Lung (tissue), 12 donors: ENCODE data around the gene SEM1. TPM values are rescaled to one million over a fixed set of nuclear protein-coding genes. Genes with fewer than 3 reads are reported as not detected.

Source experiments
- ATAC-seq: fragments of 200-7000 bp; cut with Tn5 transposase; one replicate; pipeline ENCODE4 v1.9.1; 2020; ENCODE audit warnings: moderate number of reproducible peaks; ENCODE audit not compliant: insufficient read depth, low FRiP score
- DNase-seq, 3 donors: peaks; one replicate each; pipeline ENCODE4 v3.0.0-alpha.2; 2013 to 2017
- H3K27ac ChIP-seq, 2 donors: one replicate each; pipeline ENCODE4 v1.5.1; 2013; ENCODE audit warnings: mild to moderate bottlenecking in 2 of 2, moderate library complexity in 2 of 2, control low read depth in 1 of 2, inconsistent platforms in 1 of 2, low read depth in 1 of 2, low read length in 1 of 2
- H3K27me3 ChIP-seq, 3 donors: one replicate each; pipeline ENCODE4 v1.5.1; 2013; ENCODE audit warnings: low read length in 2 of 3; ENCODE audit not compliant: control insufficient read depth in 3 of 3, insufficient read depth in 3 of 3
- H3K36me3 ChIP-seq, 4 donors: one replicate each; pipeline ENCODE4 v1.5.1; 2013; ENCODE audit warnings: low read length in 4 of 4, mild to moderate bottlenecking in 1 of 4, moderate library complexity in 1 of 4; ENCODE audit not compliant: control insufficient read depth in 4 of 4, insufficient read depth in 4 of 4
- H3K4me1 ChIP-seq, 5 donors: one replicate each; pipeline ENCODE4 v1.5.1; 2013; ENCODE audit warnings: low read length in 5 of 5, mild to moderate bottlenecking in 2 of 5, moderate library complexity in 1 of 5; ENCODE audit not compliant: control insufficient read depth in 5 of 5, insufficient read depth in 5 of 5
- H3K4me3 ChIP-seq: one replicate; pipeline ENCODE4 v1.5.1; 2013; ENCODE audit warnings: mild to moderate bottlenecking, control low read depth, moderate library complexity
- H3K9ac ChIP-seq, 2 donors: one replicate each; pipeline ENCODE4 v1.5.1; 2013; ENCODE audit warnings: low read length in 2 of 2, control low read depth in 1 of 2; ENCODE audit not compliant: insufficient read depth in 1 of 2
- H3K9me3 ChIP-seq, 4 donors: one replicate each; pipeline ENCODE4 v1.5.1; 2013; ENCODE audit warnings: low read length in 3 of 4, mild to moderate bottlenecking in 1 of 4, moderate library complexity in 1 of 4; ENCODE audit not compliant: control insufficient read depth in 4 of 4, insufficient read depth in 3 of 4
- CTCF ChIP-seq: IDR thresholded peaks from 2 replicates; pipeline ENCODE4 v1.5.1; 2012; ENCODE audit warnings: mild to moderate bottlenecking; ENCODE audit errors: control extremely low read depth, extremely low read depth
- WGBS, 2 donors: extraction: QIAGEN DNeasy Blood & Tissue Kit; methylation state at CpG; one replicate each; pipeline ENCODE4 v1.1.7; 2013; 5-methylcytosine and 5-hydroxymethylcytosine counted together
- polyA plus RNA-seq, 2 donors: library from polyadenylated mRNA; stranded (reverse); fragments of 200-250 nt; gene quantifications; one replicate each; pipeline ENCODE4 v1.2.1, GENCODE V29; 2013
- total RNA-seq, 2 donors: library from RNA; depleted of rRNA in 1 of 2; stranded (reverse); fragments of >200 nt in 1 of 2; gene quantifications; one replicate each; pipeline ENCODE4 v1.2.1, GENCODE V29; 2014 to 2021
- donor health status: control.
- donor health status: control.
- donor health status: Bipolar disorder and iron deficiency.
- donor health status: healthy.
- donor health status: DM: yes; HTN: yes; CAD: no.

The SEM1 gene
- total and polyA plus RNA-seq, 4 donors, result 47.0 to 190 (median 64.0) TPM

- no peaks in the 10 kb centered on the region for H3K36me3 ChIP-seq
- peaks cover 2 to 15% (median 4%) of the 10 kb centered on the region in 3 donors for H3K27me3 ChIP-seq
- TF ChIP-seq CTCF, result no peak
- H3K4me3 ChIP-seq, result no peak overlapping the region
- H3K4me1 ChIP-seq, result no peaks in the 10 kb centered on the region
- ATAC-seq (no peak), DNase-seq (no peak)
- no peaks in the 10 kb centered on the region for H3K9me3 ChIP-seq
- no peak overlapping the region for H3K27ac ChIP-seq
- H3K9ac ChIP-seq, result no peak overlapping the region
- WGBS, 2 donors, result 63 to 67% methylated on average over 3 of the region's 3 CpGs
These were observed 28.0 kb upstream of the SEM1 start for GRCh38 chr7:96737545-96738050.

- WGBS, 2 donors, result 69 to 77% methylated on average over 2 of the region's 2 CpGs
These were observed 24.7 kb upstream of the SEM1 start for GRCh38 chr7:96734343-96734742.

GRCh38 chr7:96729820-96730219 lies 20.2 kb upstream of the SEM1 start:
- Histone ChIP-seq H3K27ac (no peak overlapping the region), H3K4me3 (no peak overlapping the region), H3K9ac (no peak overlapping the region), H3K27me3 (no peaks in the 10 kb centered on the region), H3K36me3 (no peaks in the 10 kb centered on the region), H3K9me3 (no peaks in the 10 kb centered on the region), H3K4me1 (no peaks in the 10 kb centered on the region)
- no peak for TF ChIP-seq CTCF
- ATAC-seq (no peak), DNase-seq (no peak)
- WGBS, 2 donors, result 73 to 81% methylated on average over 2 of the region's 2 CpGs

More at GRCh38 chr7:96734343-96734742, 24.7 kb upstream of the SEM1 start:
- no peak overlapping the region for H3K27ac ChIP-seq
- DNase-seq, result no peak
- peaks cover 1 to 4% (median 2%) of the 10 kb centered on the region in 3 donors for H3K27me3 ChIP-seq
- ATAC-seq, result no peak
- H3K4me1 ChIP-seq, result no peaks in the 10 kb centered on the region
- no peak for TF ChIP-seq CTCF
- H3K4me3 ChIP-seq, result no peak overlapping the region
- no peaks in the 10 kb centered on the region for H3K36me3 ChIP-seq
- no peak overlapping the region for H3K9ac ChIP-seq
- no peaks in the 10 kb centered on the region for H3K9me3 ChIP-seq

GRCh38 chr7:96728139-96728538 lies 18.5 kb upstream of the SEM1 start:
- Histone ChIP-seq H3K4me1 (no peaks in the 10 kb centered on the region), H3K9ac (no peak overlapping the region), H3K4me3 (no peak overlapping the region), H3K27me3 (no peaks in the 10 kb centered on the region), H3K9me3 (no peaks in the 10 kb centered on the region), H3K27ac (no peak overlapping the region), H3K36me3 (no peaks in the 10 kb centered on the region)
- DNase-seq (no peak), ATAC-seq (no peak)
- WGBS, 2 donors, result 89 to 97% methylated on average over 4 of the region's 4 CpGs
- TF ChIP-seq CTCF, result no peak
